HFFc6 (cell line): Measurements from ENCODE around the gene ST7. TPM values are rescaled to one million over a fixed set of nuclear protein-coding genes. Genes with fewer than 3 reads are reported as not detected.

ENCODE experiments used
- DNase-seq: peaks from one replicate; pipeline ENCODE4 v3.0.0-alpha.2; 2018
- H3K27ac Mint-ChIP-seq: 2 replicates; pipeline ENCODE4 v1.8.0; 2020; ENCODE audit warnings: mild to moderate bottlenecking, mixed read lengths
- H3K27me3 Mint-ChIP-seq: 2 replicates; pipeline ENCODE4 v1.8.0; 2021; ENCODE audit warnings: mild to moderate bottlenecking, moderate library complexity, mixed read lengths; ENCODE audit not compliant: insufficient read depth
- H3K36me3 Mint-ChIP-seq: 2 replicates; pipeline ENCODE4 v1.8.0; 2021; ENCODE audit warnings: low read depth, mixed read lengths
- H3K4me1 Mint-ChIP-seq: 2 replicates; pipeline ENCODE4 v1.8.0; 2020; ENCODE audit warnings: low read depth, mixed read lengths
- H3K4me3 Mint-ChIP-seq: 2 replicates; pipeline ENCODE4 v1.8.0; 2020; ENCODE audit warnings: mild to moderate bottlenecking, moderate library complexity, mixed read lengths
- H3K9me3 Mint-ChIP-seq: 2 replicates; pipeline ENCODE4 v1.8.0; 2020; ENCODE audit warnings: mild to moderate bottlenecking, mixed read lengths
- CTCF ChIP-seq: fragments of 200-600 bp; sonication (generic); IDR thresholded peaks from 2 replicates; pipeline ENCODE4 v1.5.0; 2021; ENCODE audit warnings: antibody characterized with exemption, mild to moderate bottlenecking
- total RNA-seq, 6 experiments: library from RNA; stranded (reverse); fragmentation: NEBNext Ultra II Directional; extraction: Animal tissue kit (Norgen Biotek cat#: 25700); gene quantifications; 2 replicates in 1 of 6; 3 replicates in 5 of 6; pipeline ENCODE4 v1.2.3, GENCODE V29; 2021

ST7 gene
- total RNA-seq, 6 experiments from 2014 or later = 13.5 to 18.8 (median 16.8) TPM

DNA sequence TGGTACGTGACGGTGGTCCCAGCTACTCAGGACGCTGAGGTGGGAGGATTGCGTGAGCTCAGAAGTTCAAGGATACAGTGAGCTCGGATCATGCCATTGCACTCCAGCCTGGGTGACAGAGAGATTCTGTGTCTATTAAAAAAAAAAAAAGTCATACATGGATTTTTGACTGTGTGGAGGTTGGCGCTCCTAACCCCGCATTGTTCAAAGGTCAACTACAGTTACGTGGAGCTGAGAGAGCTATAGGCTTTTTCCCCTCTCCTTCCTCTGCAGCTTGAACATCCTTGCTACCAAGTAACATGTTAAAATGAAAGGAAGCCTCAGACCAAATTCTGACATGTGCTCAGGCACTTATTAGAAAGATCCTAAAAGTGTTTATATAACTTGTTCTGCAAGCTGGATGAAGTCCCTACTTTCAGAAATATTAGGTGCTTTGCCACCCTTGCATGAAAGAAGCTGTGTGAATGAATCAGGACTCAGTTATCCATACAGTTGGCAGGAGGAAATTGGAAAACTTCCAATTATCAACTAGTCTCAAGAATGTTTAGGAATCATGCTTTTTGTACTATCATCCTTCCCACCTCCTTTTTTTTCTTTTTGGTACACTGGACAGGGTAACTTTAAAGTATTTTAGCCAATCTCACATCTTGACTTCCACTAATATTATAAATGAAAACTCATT lies 12.5 kb upstream of the ST7 start:
- H3K9me3 Mint-ChIP-seq = no peaks in the 10 kb centered on the region
- DNase-seq = no peak
- H3K36me3 Mint-ChIP-seq = no peaks in the 10 kb centered on the region
- no peak overlapping the region for H3K4me3 Mint-ChIP-seq
- H3K4me1 Mint-ChIP-seq = peaks cover 8% of the 10 kb centered on the region
- no peak overlapping the region for H3K27ac Mint-ChIP-seq
- no peaks in the 10 kb centered on the region for H3K27me3 Mint-ChIP-seq
- TF ChIP-seq CTCF = no peak

- H3K4me3 Mint-ChIP-seq = no peak overlapping the region
- H3K4me1 Mint-ChIP-seq = peaks cover 8% of the 10 kb centered on the region
- no peaks in the 10 kb centered on the region for H3K27me3 Mint-ChIP-seq
- no peak overlapping the region for H3K27ac Mint-ChIP-seq
- no peaks in the 10 kb centered on the region for H3K36me3 Mint-ChIP-seq
- no peak for DNase-seq
- no peak for TF ChIP-seq CTCF
- H3K9me3 Mint-ChIP-seq = no peaks in the 10 kb centered on the region
These were observed 10.8 kb upstream of the ST7 start for GRCh38 chr7:116942504-116942903.

DNA sequence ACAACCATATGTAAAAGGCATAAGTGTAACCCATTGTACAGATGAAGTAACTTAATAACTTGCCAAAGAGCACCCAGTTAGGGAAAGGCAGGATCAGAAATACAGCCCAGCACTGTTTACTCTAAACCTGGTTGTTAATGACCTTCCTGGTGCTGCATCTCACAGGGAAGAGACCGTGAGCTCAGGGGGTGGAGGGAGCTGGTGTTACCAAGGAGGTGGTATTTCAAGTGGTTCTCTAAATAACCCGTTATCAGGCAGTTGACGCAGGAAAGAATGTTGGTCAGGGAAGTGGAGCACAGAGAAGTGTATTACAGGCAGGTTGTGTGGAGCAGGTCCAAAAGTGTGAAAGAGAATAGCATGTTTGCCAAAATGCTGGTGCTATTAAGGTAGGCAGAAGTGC lies 4.4 kb upstream of the ST7 start:
- no peaks in the 10 kb centered on the region for H3K9me3 Mint-ChIP-seq
- no peaks in the 10 kb centered on the region for H3K27me3 Mint-ChIP-seq
- DNase-seq = no peak
- no peak overlapping the region for H3K4me3 Mint-ChIP-seq
- no peaks in the 10 kb centered on the region for H3K36me3 Mint-ChIP-seq
- H3K4me1 Mint-ChIP-seq = peaks cover 20% of the 10 kb centered on the region
- no peak for TF ChIP-seq CTCF
- no peak overlapping the region for H3K27ac Mint-ChIP-seq

DNA sequence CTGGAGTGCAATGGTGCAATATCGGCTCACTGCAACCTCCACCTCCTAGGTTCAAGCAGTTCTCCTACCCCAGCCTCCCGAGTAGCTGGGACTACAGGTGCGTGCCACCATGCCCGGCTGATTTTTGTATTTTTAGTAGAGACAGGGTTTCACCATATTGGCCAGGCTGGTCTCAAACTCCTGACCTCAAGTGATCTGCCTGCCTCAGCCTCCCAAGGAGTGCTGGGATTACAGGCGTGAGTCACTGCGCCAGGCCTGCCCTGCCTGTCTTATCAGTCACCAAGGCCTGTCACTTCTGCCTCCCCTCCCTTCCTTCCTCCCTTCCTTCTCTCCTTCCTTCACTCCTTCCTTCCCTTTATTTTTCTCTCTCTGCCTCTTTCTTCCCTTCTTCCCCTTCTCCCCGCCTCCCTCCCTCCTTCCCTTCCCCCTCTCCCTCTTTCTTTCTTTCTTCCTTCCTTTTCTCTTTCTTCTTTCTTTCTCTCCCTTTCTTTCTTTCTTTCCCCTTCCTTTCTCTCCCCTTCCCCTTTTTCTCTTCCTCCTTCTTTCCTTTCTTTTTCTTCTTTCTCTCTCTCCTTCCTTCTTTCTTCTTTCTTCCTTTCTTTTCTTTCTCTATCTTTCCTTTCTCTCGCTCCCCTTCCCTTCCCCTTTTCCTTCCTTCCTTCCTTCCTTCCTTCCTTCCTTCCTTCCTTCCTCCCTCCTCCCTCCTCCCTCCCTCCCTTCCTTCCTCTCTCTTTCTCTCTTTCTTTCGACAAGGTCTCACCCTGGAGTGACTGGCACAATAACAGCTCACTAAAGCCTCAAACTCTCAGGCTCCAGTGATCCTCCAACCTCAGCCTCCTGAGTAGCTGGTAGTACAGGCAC lies 3.1 kb upstream of the ST7 start:
- Mint-ChIP-seq H3K4me1 (peaks cover 30% of the 10 kb centered on the region), H3K4me3 (no peak overlapping the region), H3K9me3 (no peaks in the 10 kb centered on the region), H3K27ac (no peak overlapping the region), H3K27me3 (no peaks in the 10 kb centered on the region), H3K36me3 (peaks cover 3% of the 10 kb centered on the region)
- no peak for TF ChIP-seq CTCF
- no peak for DNase-seq

GRCh38 chr7:116950889-116951351 lies 2.4 kb upstream of the ST7 start:
- no peak for DNase-seq
- Mint-ChIP-seq H3K27ac (no peak overlapping the region), H3K4me3 (no peak overlapping the region)

More at GRCh38 chr7:116950889-116951351, 2.4 kb upstream of the ST7 start:
- Mint-ChIP-seq H3K36me3 (peaks cover 10% of the 10 kb centered on the region), H3K9me3 (no peaks in the 10 kb centered on the region), H3K4me1 (peaks cover 38% of the 10 kb centered on the region), H3K27me3 (no peaks in the 10 kb centered on the region)
- TF ChIP-seq CTCF = no peak
